ENCODE measurements around the gene SNRNP25. TPM values are rescaled to one million over a fixed set of nuclear protein-coding genes. Genes with fewer than 3 reads are reported as not detected.

The SNRNP25 gene
- total RNA-seq, 1 donor from 2014 or later: 20.7 TPM

GRCh38 chr16:75580-76501 is 22.2 kb downstream of the SNRNP25 start:
- DNase-seq (ENCODE audit: extremely low read depth, low read depth, low spot score): no peak

- no peak for DNase-seq (ENCODE audit: extremely low read depth, low read depth, low spot score)
Measured at GRCh38 chr16:76535-77272, 23.1 kb downstream of the SNRNP25 start.

GRCh38 chr16:77273-77806 is 23.7 kb downstream of the SNRNP25 start:
- DNase-seq (ENCODE audit: extremely low read depth, low read depth, low spot score): no peak

GRCh38 chr16:77807-78443 is 24.3 kb downstream of the SNRNP25 start, which contains the start of gene MPG:
TSS of gene MPG (plus strand) at chr16:78225. CDS start at chr16:78310, 85 bp downstream.
- DNase-seq (ENCODE audit: extremely low read depth, low read depth, low spot score): no peak

- DNase-seq (ENCODE audit: extremely low read depth, low read depth, low spot score): no peak
Measured at GRCh38 chr16:78444-79150, 25.0 kb downstream of the SNRNP25 start.

GRCh38 chr16:79151-80054 is 25.8 kb downstream of the SNRNP25 start:
- DNase-seq (ENCODE audit: extremely low read depth, low read depth, low spot score): no peak

- DNase-seq (ENCODE audit: extremely low read depth, low read depth, low spot score): no peak
Measured at GRCh38 chr16:83060-83603, 29.5 kb downstream of the SNRNP25 start.

GRCh38 chr16:83781-84615 is 30.4 kb downstream of the SNRNP25 start:
- no peak for DNase-seq (ENCODE audit: extremely low read depth, low read depth, low spot score)

- DNase-seq (ENCODE audit: extremely low read depth, low read depth, low spot score): peak; percentile 72
Measured at GRCh38 chr16:84718-85406, 31.2 kb downstream of the SNRNP25 start.

GRCh38 chr16:85407-85782 is 31.8 kb downstream of the SNRNP25 start:
- no peak for DNase-seq (ENCODE audit: extremely low read depth, low read depth, low spot score)

GRCh38 chr16:85865-86264 is 32.2 kb downstream of the SNRNP25 start:
- no peak for DNase-seq (ENCODE audit: extremely low read depth, low read depth, low spot score)

GRCh38 chr16:86483-86952 is 32.9 kb downstream of the SNRNP25 start:
- DNase-seq (ENCODE audit: extremely low read depth, low read depth, low spot score): no peak

- no peak for DNase-seq (ENCODE audit: extremely low read depth, low read depth, low spot score)
Measured at GRCh38 chr16:88613-89012, 35.0 kb downstream of the SNRNP25 start.

- no peak for DNase-seq (ENCODE audit: extremely low read depth, low read depth, low spot score)
Measured at GRCh38 chr16:89391-90302, 36.0 kb downstream of the SNRNP25 start.

GRCh38 chr16:91484-91883 is 37.9 kb downstream of the SNRNP25 start:
- DNase-seq (ENCODE audit: extremely low read depth, low read depth, low spot score): no peak

Data from glomerular endothelial cell (primary cell).